Head of caudate nucleus (tissue), 42 donors: Measurements from ENCODE around the gene OSBPL5.

Experiments used
- DNase-seq, 42 donors: peaks; one replicate each; pipeline versions ENCODE4 v3.0.0 to v3.0.0-alpha.2; 2020 to 2021; ENCODE audit warnings: mixed read lengths in 7 of 42
- intact Hi-C: fragments of 100-400 bp; cut with DNase I; formaldehyde crosslinking; loops from one replicate; pipeline ENCODE4 v1.15.0; 2022

The OSBPL5 gene

GRCh38 chr11:3043315-3043871, 121.7 kb downstream of the OSBPL5 start:
- peak in 36 of 42 donors; percentile 21 to 88 (median 56) for DNase-seq
- intact Hi-C loops: no loop called here

DNA sequence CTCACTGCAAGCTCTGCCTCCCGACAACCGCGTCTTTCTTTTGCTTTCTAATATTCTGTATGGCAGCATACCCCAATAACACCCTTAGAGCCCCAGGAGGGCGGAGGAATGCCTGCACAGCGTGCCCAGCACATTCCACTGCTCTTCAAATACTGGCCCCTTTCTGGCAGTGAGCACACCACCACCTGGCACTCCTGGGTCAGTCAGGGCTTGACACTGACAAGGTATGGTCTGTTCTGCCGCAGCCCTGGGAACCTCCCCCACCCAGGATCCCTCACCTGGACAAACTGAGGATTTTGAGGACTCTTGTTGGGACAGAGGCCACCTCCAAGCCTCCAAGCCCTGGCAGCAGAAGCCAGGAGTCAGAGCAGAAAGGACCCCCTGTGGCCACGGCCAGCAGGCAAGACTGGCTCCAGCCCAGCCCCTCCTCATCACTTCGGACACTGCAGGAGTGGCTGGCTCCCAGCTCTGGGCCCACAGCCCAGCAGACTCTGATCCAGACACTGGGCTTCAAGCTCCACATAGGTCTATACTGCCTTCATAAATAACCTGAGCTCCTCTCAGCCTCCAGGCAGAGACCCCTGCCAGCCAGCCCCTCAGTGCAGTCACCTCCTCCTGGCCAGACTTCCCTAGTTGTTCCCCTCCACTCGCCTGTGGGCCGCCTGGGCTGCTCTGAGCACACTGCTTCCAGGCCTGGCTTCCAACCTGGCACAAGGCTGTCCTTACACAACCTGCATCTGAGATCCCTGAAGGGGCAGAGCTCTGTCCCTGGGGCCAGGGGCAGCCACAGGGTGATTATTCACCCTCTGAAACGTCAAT, 122.4 kb downstream of the OSBPL5 start:
- intact Hi-C loops: no loop called here

GRCh38 chr11:3041699-3042441, 123.2 kb downstream of the OSBPL5 start:
- intact Hi-C loops: no loop called here
- peak in 2 of 42 donors; percentile 16 to 32 for DNase-seq

More for the DNA sequence above, 122.4 kb downstream of the OSBPL5 start:
- peak in 4 of 42 donors; percentile 12 to 30 (median 19) for DNase-seq

DNA sequence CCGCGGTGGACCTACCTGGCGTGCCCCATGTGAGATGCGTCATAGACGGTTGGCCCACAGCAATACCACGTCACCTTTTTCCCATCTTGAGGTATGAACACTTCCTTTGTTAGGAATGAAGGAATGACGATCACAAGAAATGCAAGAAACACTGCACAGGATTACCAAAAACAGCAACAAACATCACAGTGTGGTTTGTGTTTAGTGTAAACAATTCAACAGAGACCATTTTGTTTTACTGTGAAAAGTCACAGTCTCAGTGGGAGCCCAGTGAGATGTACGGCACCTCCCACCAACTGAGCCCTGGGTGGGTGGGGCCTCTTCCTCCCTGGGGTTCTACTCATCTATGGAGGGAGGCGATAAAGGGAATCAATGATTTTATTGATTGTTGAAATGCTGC, 124.2 kb downstream of the OSBPL5 start:
- DNase-seq: no peak
- intact Hi-C loops: no loop called here

- intact Hi-C loops: loop anchor here (2.0 to 10.0 kb wide), 2 partner anchors 53 to 187 kb away; no protein-coding TSS in a partner anchor
- no peak for DNase-seq
These were observed 127.2 kb downstream of the OSBPL5 start for GRCh38 chr11:3037945-3038271.
